Neural crest cell (in vitro differentiated cells): ENCODE measurements around the gene ZDHHC11B. TPM values are rescaled to one million over a fixed set of nuclear protein-coding genes. Genes with fewer than 3 reads are reported as not detected.
"Not testable (repeated sequence)": the region's sequence is repeated elsewhere in the genome, so short reads cannot be mapped to it uniquely, and the experiment has no call there.

Experiments used
- DNase-seq: peaks from one replicate; pipeline ENCODE4 v3.0.0; 2021; ENCODE audit warnings: low read depth, mixed read lengths, low spot score
- H3K27ac Mint-ChIP-seq: one replicate; pipeline ENCODE4 v1.8.0; 2021; ENCODE audit warnings: mild to moderate bottlenecking, mixed read lengths; ENCODE audit not compliant: unreplicated experiment
- H3K27me3 Mint-ChIP-seq: 2 replicates; pipeline ENCODE4 v1.8.0; 2021; ENCODE audit warnings: low read depth, mild to moderate bottlenecking, mixed read lengths
- H3K36me3 Mint-ChIP-seq: 2 replicates; pipeline ENCODE4 v1.8.0; 2021; ENCODE audit warnings: low read depth, mild to moderate bottlenecking, mixed read lengths
- H3K4me1 Mint-ChIP-seq: 2 replicates; pipeline ENCODE4 v1.8.0; 2021; ENCODE audit warnings: mixed read lengths
- H3K4me3 Mint-ChIP-seq: one replicate; pipeline ENCODE4 v1.8.0; 2021; ENCODE audit warnings: mild to moderate bottlenecking, mixed read lengths
- H3K9me3 Mint-ChIP-seq: 2 replicates; pipeline ENCODE4 v1.8.0; 2021; ENCODE audit warnings: mixed read lengths
- total RNA-seq: library from RNA; stranded (reverse); gene quantifications from 2 replicates; pipeline ENCODE4 v1.2.1, GENCODE V29; 2021

The ZDHHC11B gene
- total RNA-seq, 1 donor from 2014 or later, result 3.0 TPM

GRCh38 chr5:713686-714085 is 70.8 kb downstream of the ZDHHC11B start:
- not testable (repeated sequence) for H3K4me1 Mint-ChIP-seq, DNase-seq, H3K27ac Mint-ChIP-seq, H3K36me3 Mint-ChIP-seq, H3K9me3 Mint-ChIP-seq, H3K4me3 Mint-ChIP-seq
- peaks cover 12% of the 10 kb centered on the region for H3K27me3 Mint-ChIP-seq

GRCh38 chr5:708848-709517 is 75.5 kb downstream of the ZDHHC11B start:
- not testable (repeated sequence) for H3K27ac Mint-ChIP-seq, H3K4me1 Mint-ChIP-seq, H3K4me3 Mint-ChIP-seq, H3K27me3 Mint-ChIP-seq, H3K36me3 Mint-ChIP-seq, DNase-seq, H3K9me3 Mint-ChIP-seq

- not testable (repeated sequence) for H3K27me3 Mint-ChIP-seq, H3K9me3 Mint-ChIP-seq, DNase-seq, H3K27ac Mint-ChIP-seq, H3K4me1 Mint-ChIP-seq, H3K4me3 Mint-ChIP-seq, H3K36me3 Mint-ChIP-seq
These were observed 76.2 kb downstream of the ZDHHC11B start for GRCh38 chr5:708374-708773.

GRCh38 chr5:706127-706526 is 78.4 kb downstream of the ZDHHC11B start:
- not testable (repeated sequence) for H3K9me3 Mint-ChIP-seq, DNase-seq, H3K4me1 Mint-ChIP-seq, H3K4me3 Mint-ChIP-seq, H3K27ac Mint-ChIP-seq, H3K36me3 Mint-ChIP-seq
- peaks cover 20% of the 10 kb centered on the region for H3K27me3 Mint-ChIP-seq

DNA sequence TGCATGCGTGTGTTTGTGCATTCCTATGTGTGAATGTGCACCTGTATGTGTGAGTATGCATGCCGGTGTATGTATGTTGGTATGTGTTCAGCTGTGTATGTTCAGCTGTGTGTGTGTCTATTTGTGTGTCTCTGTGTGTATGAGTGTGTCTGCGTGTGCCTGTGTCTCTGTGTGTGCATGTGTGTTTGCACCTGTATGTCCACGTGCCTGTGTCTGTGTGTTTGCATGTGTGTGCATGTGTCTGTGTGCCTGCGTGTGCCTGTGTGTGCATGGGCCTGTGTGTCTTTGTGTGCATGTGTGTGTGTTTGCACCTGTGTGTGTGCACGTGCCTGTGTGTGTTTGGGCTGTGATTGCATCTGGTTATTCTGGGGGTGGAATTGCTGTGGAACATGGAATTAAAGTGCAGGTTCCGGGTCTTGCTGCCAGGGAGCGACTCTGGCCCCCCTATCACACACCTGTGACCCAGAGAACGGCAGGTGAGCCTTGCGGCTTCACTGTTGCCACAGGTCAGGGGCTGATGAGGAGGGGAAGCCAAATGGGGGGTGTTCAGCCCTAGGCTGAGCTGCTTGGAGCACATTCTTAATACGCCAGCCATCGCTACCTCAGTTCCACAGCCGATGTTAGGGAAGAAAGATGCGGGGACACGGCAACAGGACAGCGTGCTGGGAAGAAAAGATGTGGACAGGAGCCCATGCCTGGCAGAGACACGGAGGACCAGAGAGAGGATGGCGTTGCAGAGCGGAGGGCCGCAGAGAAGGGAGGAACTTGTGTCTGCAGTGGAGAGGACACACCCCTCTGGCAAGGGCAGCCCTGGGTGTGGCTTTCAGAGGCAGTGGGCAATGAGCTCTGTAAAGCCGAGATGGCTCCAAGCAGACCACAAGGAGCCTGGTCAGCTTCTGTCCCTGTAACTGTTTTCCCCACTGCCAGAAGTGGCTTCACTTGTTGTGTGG is 87.5 kb downstream of the ZDHHC11B start:
- peaks cover 10% of the 10 kb centered on the region for H3K9me3 Mint-ChIP-seq
- DNase-seq, H3K4me3 Mint-ChIP-seq, H3K36me3 Mint-ChIP-seq, H3K4me1 Mint-ChIP-seq, H3K27ac Mint-ChIP-seq: not testable (repeated sequence)
- peaks cover 46% of the 10 kb centered on the region for H3K27me3 Mint-ChIP-seq

GRCh38 chr5:696191-696590 is 88.3 kb downstream of the ZDHHC11B start:
- not testable (repeated sequence) for DNase-seq, H3K4me1 Mint-ChIP-seq, H3K4me3 Mint-ChIP-seq, H3K27ac Mint-ChIP-seq, H3K36me3 Mint-ChIP-seq
- Mint-ChIP-seq H3K27me3 (peaks cover 38% of the 10 kb centered on the region), H3K9me3 (peaks cover 10% of the 10 kb centered on the region)

DNA sequence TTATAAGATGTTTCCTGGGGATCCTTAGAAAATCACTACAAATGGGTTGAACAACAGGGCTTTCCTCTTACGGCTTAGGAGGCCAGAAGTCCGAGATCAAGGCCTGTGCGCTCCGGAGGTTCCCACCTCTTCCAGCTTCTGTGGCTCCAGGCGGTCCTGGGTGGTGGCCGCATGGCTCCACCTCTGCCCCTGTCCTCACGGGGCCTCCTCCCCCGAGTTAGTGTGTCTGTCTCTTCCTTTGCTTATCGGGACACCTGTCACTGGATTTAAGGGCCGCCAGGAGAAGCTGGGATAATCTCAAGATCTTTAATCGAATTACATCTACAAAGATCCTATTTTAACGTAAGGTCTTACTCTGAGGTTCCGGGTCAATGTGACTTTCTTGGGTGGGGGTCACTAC is 89.1 kb downstream of the ZDHHC11B start:
- peaks cover 10% of the 10 kb centered on the region for H3K9me3 Mint-ChIP-seq
- not testable (repeated sequence) for DNase-seq, H3K27ac Mint-ChIP-seq, H3K4me3 Mint-ChIP-seq, H3K36me3 Mint-ChIP-seq, H3K4me1 Mint-ChIP-seq
- peaks cover 31% of the 10 kb centered on the region for H3K27me3 Mint-ChIP-seq

DNA sequence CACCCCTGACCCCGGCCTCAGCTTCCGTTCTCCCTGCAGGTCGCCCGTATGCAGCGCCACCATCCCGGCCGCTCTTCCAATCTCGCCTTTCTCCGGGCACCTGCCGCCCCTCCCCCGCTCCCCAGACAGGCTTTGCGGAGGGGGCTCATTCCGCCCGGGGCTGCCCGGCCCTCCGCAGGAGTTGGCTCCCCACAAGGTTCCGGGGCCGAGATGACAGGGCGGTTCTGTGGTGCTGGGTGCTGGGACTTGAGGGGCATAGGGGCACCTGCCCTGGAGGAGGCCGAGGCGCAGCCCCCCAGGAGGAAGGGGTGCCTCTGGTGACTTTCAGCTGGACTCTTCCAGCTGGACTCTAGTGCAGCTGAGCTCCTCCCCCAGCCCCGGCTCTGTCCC is 90.5 kb downstream of the ZDHHC11B start:
- not testable (repeated sequence) for H3K36me3 Mint-ChIP-seq, H3K4me1 Mint-ChIP-seq, H3K4me3 Mint-ChIP-seq, DNase-seq, H3K27ac Mint-ChIP-seq, H3K9me3 Mint-ChIP-seq
- peaks cover 20% of the 10 kb centered on the region for H3K27me3 Mint-ChIP-seq

GRCh38 chr5:693271-694041 is 91.1 kb downstream of the ZDHHC11B start, which contains the start of gene TPPP:
TSS of gene TPPP (minus strand) at chr5:693352. CDS start at chr5:678060, 15,292 bp downstream.
- not testable (repeated sequence) for H3K4me1 Mint-ChIP-seq, H3K4me3 Mint-ChIP-seq, H3K36me3 Mint-ChIP-seq, H3K9me3 Mint-ChIP-seq, H3K27ac Mint-ChIP-seq
- DNase-seq, result peak; percentile 64
- peaks cover 14% of the 10 kb centered on the region for H3K27me3 Mint-ChIP-seq

DNA sequence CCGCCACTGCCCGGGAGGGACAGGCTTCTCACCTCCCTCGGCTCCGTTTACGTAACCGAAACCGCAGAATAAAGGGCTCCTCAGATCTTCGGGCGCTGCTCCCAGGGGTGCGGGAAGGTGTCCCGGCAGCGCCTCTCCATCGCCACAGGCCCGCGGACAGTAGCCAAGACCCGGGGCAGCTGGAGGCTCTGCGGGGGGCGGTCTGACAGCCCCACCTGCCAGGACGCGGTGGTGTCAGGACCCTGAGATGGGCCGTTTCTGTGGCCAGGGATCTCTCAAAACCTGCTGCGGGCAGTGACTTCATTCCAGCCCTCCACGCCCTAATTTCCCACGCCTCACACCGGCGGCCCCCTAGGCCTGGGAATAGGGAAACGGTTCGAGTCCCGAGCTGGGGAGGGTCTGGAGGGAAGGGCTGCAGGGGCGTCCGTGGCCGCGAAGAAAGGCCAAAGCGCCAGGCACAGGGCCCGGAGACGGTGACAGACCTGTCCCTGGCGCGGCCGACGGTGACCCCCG is 91.9 kb downstream of the ZDHHC11B start:
- not testable (repeated sequence) for H3K27me3 Mint-ChIP-seq, H3K36me3 Mint-ChIP-seq, H3K9me3 Mint-ChIP-seq, H3K27ac Mint-ChIP-seq, DNase-seq, H3K4me3 Mint-ChIP-seq, H3K4me1 Mint-ChIP-seq
